Coronary artery (tissue), 2 donors: ENCODE measurements around the gene THOC6.

ENCODE experiments used
- DNase-seq: peaks from one replicate; pipeline ENCODE4 v3.0.0-alpha.2; 2017; ENCODE audit warnings: low spot score
- H3K27ac ChIP-seq, 2 donors: fragments of 200-600 bp; sonication (generic); one replicate each; pipeline ENCODE4 v1.5.1; 2016 to 2019
- H3K4me3 ChIP-seq: fragments of 200-600 bp; sonication (generic); 2 replicates; pipeline ENCODE4 v1.5.1; 2016; ENCODE audit warnings: mild to moderate bottlenecking, moderate library complexity
- TF ChIP-seq, protein P1 (sequence below): fragments of 200-600 bp; sonication (generic); IDR thresholded peaks from one replicate; pipeline ENCODE4 v1.5.1; 2019; ENCODE audit warnings: antibody characterized with exemption

Gene THOC6

DNA sequence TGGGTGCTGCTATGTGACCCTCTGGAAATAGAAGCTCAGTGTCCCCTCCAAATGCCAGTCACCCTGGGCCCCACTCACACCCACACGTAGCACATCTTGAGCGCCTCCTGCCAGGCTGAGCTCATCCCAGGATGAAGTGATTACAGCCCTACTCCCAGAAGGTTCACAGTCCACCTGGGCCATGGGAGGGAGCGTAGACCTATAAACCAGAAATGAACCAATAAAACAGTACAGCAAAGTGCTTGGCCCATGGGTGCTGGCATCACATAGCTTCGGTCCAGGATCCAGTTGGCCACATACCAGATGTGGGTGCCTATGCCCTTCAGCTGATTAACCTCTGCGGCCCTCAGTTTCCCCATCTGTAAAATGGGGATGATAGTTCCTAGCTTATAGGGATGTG lies 15.1 kb downstream of the THOC6 start:
- H3K27ac ChIP-seq, result no peak overlapping the region
- TF ChIP-seq, protein P1, sequence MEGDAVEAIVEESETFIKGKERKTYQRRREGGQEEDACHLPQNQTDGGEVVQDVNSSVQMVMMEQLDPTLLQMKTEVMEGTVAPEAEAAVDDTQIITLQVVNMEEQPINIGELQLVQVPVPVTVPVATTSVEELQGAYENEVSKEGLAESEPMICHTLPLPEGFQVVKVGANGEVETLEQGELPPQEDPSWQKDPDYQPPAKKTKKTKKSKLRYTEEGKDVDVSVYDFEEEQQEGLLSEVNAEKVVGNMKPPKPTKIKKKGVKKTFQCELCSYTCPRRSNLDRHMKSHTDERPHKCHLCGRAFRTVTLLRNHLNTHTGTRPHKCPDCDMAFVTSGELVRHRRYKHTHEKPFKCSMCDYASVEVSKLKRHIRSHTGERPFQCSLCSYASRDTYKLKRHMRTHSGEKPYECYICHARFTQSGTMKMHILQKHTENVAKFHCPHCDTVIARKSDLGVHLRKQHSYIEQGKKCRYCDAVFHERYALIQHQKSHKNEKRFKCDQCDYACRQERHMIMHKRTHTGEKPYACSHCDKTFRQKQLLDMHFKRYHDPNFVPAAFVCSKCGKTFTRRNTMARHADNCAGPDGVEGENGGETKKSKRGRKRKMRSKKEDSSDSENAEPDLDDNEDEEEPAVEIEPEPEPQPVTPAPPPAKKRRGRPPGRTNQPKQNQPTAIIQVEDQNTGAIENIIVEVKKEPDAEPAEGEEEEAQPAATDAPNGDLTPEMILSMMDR, result no peak
- no peak overlapping the region for H3K4me3 ChIP-seq
- DNase-seq, result no peak

DNA sequence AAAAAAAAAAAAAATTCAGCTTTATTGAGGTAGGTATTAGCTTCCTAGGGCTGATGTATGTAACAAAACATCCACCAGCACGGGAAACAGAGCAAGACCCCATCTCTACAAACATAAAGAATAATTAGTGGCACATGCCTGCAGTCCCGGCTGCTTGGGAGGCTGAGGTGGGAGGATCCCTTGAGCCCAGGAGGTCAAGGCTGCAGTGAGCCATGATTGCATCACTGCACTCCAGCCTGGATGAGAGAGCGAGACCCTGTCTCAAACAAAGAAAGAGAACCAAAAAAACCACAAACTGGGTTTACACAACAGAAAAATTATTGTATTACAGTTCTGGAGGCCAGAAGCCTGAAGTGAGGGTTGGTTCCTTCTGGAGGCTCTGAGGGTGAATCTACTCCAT lies 18.5 kb downstream of the THOC6 start:
- H3K4me3 ChIP-seq, result no peak overlapping the region
- TF ChIP-seq, protein P1, result no peak
- DNase-seq, result no peak

GRCh38 chr16:3044708-3045107 lies 20.9 kb downstream of the THOC6 start:
- H3K27ac ChIP-seq, result no peak overlapping the region
- TF ChIP-seq, protein P1, result no peak
- no peak overlapping the region for H3K4me3 ChIP-seq
- DNase-seq, result no peak

More for the DNA sequence above, 18.5 kb downstream of the THOC6 start:
- H3K27ac ChIP-seq, result no peak overlapping the region

GRCh38 chr16:3045758-3046640 lies 22.2 kb downstream of the THOC6 start, which contains the start of gene MMP25:
MMP25 (plus strand) TSS chr16:3046561; CDS start chr16:3046918, 357 bp downstream.
- DNase-seq, result no peak
- Histone ChIP-seq H3K27ac (no peak within 1 kb of the TSS), H3K4me3 (peak within 1 kb of the TSS; percentile 69)
- TF ChIP-seq, protein P1, result no peak

- Histone ChIP-seq H3K27ac (no peak overlapping the region), H3K4me3 (peak overlapping the region; percentile 69)
- DNase-seq, result no peak
- TF ChIP-seq, protein P1, result no peak
Measured at GRCh38 chr16:3046641-3047386, 23.0 kb downstream of the THOC6 start.

GRCh38 chr16:3047387-3047720 lies 23.5 kb downstream of the THOC6 start:
- TF ChIP-seq, protein P1, result no peak
- Histone ChIP-seq H3K4me3 (no peak overlapping the region), H3K27ac (no peak overlapping the region)
- DNase-seq, result no peak
